T-cell (primary cell): Measurements from ENCODE around the gene NR2F1. TPM values are rescaled to one million over a fixed set of nuclear protein-coding genes. Genes with fewer than 3 reads are reported as not detected.
A peak's percentile ranks its signal among the peaks of the same experiment; 100 is the strongest.

ENCODE experiments used
- ATAC-seq, 4 experiments: fragments of 200-7000 bp in 3 of 4; fragments of 150-1000 bp in 1 of 4; cut with Tn5 transposase; replicated peaks in 1 of 4; 1 replicate in 3 of 4; 2 replicates in 1 of 4; pipeline ENCODE4 v1.10.0; 2021; ENCODE audit warnings: moderate library complexity in 3 of 4, mild to moderate bottlenecking in 2 of 4, moderate number of reproducible peaks in 1 of 4
- CTCF ChIA-PET, 2 donors: fragments of 300-600 bp; sonication (Branson Sonifier 250); formaldehyde crosslinking; loops; one replicate each; lab custom pipeline; 2022; ENCODE audit warnings: antibody characterized with exemption in 2 of 2; lab: Charles Lee
- POLR2A ChIA-PET, 2 donors: fragments of 300-600 bp; sonication (Branson Sonifier 250); formaldehyde crosslinking; loops; one replicate each; lab custom pipeline; 2022; ENCODE audit warnings: antibody characterized with exemption in 2 of 2; lab: Charles Lee
- DNase-seq, 35 experiments: peaks; one replicate each; pipeline versions ENCODE4 v3.0.0 to v3.0.0-alpha.2; 2013 to 2023
- H3K27ac ChIP-seq: one replicate; pipeline ENCODE4 v1.5.1; 2013; ENCODE audit warnings: low read length
- H3K27me3 ChIP-seq, 2 experiments: replicated peaks in 1 of 2; 1 replicate in 1 of 2; 2 replicates in 1 of 2; pipeline versions ENCODE4 v1.6.1 to v1.7.0; 2013; ENCODE audit warnings: low read length in 1 of 2, mixed read lengths in 1 of 2; ENCODE audit not compliant: control insufficient read depth in 2 of 2, insufficient read depth in 2 of 2; ENCODE audit errors: extremely low read depth in 1 of 2
- H3K36me3 ChIP-seq, 2 donors: 1 replicate in 1 of 2; 2 replicates in 1 of 2; pipeline versions ENCODE4 v1.6.1 to v1.7.0; 2013; ENCODE audit warnings: low read length in 1 of 2; ENCODE audit not compliant: control insufficient read depth in 2 of 2, insufficient read depth in 1 of 2; ENCODE audit errors: extremely low read depth in 1 of 2
- H3K4me1 ChIP-seq, 2 experiments: 1 replicate in 1 of 2; 2 replicates in 1 of 2; pipeline versions ENCODE4 v1.6.1 to v1.7.0; 2013; ENCODE audit warnings: low read length in 2 of 2, mixed read lengths in 1 of 2; ENCODE audit not compliant: insufficient read depth in 2 of 2, control insufficient read depth in 1 of 2; ENCODE audit errors: extremely low read depth in 1 of 2
- H3K4me3 ChIP-seq, 2 donors: 1 replicate in 1 of 2; 2 replicates in 1 of 2; pipeline versions ENCODE4 v1.5.1 to v1.7.0; 2013; ENCODE audit warnings: mild to moderate bottlenecking in 2 of 2, low read length in 1 of 2, moderate library complexity in 1 of 2; ENCODE audit not compliant: control insufficient read depth in 1 of 2; ENCODE audit errors: extremely low read depth in 1 of 2
- H3K9me3 ChIP-seq: 2 replicates; pipeline ENCODE4 v1.7.0; 2013
- H3K27ac Mint-ChIP-seq, 2 donors: one replicate each; pipeline ENCODE4 v1.8.0; 2020 to 2021; ENCODE audit warnings: mild to moderate bottlenecking in 2 of 2, mixed read lengths in 2 of 2
- H3K27me3 Mint-ChIP-seq, 2 donors: one replicate each; pipeline ENCODE4 v1.8.0; 2021 to 2022; ENCODE audit warnings: mixed read lengths in 2 of 2
- H3K36me3 Mint-ChIP-seq: one replicate; pipeline ENCODE4 v1.8.0; 2021; ENCODE audit warnings: mixed read lengths
- H3K4me1 Mint-ChIP-seq, 3 donors: one replicate each; pipeline ENCODE4 v1.8.0; 2020 to 2022; ENCODE audit warnings: mixed read lengths in 3 of 3, mild to moderate bottlenecking in 1 of 3
- H3K4me3 Mint-ChIP-seq, 3 donors: one replicate each; pipeline ENCODE4 v1.8.0; 2020 to 2022; ENCODE audit warnings: mild to moderate bottlenecking in 3 of 3, mixed read lengths in 3 of 3, moderate library complexity in 3 of 3
- H3K9me3 Mint-ChIP-seq, 3 donors: one replicate each; pipeline ENCODE4 v1.8.0; 2020 to 2022; ENCODE audit warnings: mixed read lengths in 3 of 3
- WGBS: methylation state at CpG from one replicate; pipeline ENCODE4 v1.1.5; 2013; ENCODE audit warnings: missing lambda C conversion rate; ENCODE audit not compliant: insufficient coverage; 5-methylcytosine and 5-hydroxymethylcytosine counted together
- total RNA-seq, 35 experiments: library from RNA in 6 of 35; stranded (reverse) in 6 of 35; fragments of 120-200 nt in 1 of 35; gene quantifications; one replicate each; pipeline versions ENCODE4 v1.2.1 to v1.2.4 and lab custom pipeline; 2013 to 2026

The NR2F1 gene
- total RNA-seq, 5 donors from 2014 or later (not counting 1 experiment from before 2014, with no cell fraction given), result 0.25 to 0.67 (median 0.33) TPM; not detected in 2

DNA sequence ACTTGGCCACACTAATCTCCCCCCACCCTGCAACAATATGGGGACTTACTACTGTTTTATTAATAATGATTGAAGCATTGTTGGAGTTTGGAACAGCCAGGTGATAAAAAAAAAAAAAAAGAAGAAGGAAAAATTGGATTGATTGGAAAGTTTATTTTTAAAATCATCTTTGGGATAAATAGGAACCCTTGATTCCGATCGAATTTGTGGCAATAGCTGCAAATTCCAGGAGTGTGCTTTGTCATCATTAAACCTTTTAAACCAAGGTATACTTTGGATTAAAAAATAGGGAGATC is 907 bp upstream of the NR2F1 start:
- ChIA-PET POLR2A (interaction anchor here in 1 of 2 donors (0.7 kb wide), 2 partner anchors 9 to 1059 kb away, joined by 4 to 5 read pairs; no protein-coding TSS in a partner anchor), CTCF (interaction anchor here (0.6 to 1.7 kb wide), 9 partner anchors 17 to 1268 kb away, joined by 3 to 11 read pairs (median 5); no protein-coding TSS in a partner anchor)
- Histone ChIP-seq H3K4me3 (no peak overlapping the region), H3K27me3 (peaks cover 19 to 71% of the 10 kb centered on the region in 2 experiments), H3K9me3 (no peaks in the 10 kb centered on the region), H3K27ac (no peak overlapping the region), H3K4me1 (peaks cover 11 to 61% of the 10 kb centered on the region in 2 experiments), H3K36me3 (no peaks in the 10 kb centered on the region)
- Mint-ChIP-seq H3K27me3 (peaks cover 38 to 47% of the 10 kb centered on the region in 2 donors), H3K9me3 (no peaks in the 10 kb centered on the region), H3K4me3 (no peak overlapping the region), H3K27ac (no peak overlapping the region), H3K36me3 (no peaks in the 10 kb centered on the region), H3K4me1 (peaks cover 28 to 35% (median 34%) of the 10 kb centered on the region in 3 donors)
- no CpG with 5 or more reads among the region's 2 CpGs for WGBS
- DNase-seq, result no peak
- no peak for ATAC-seq

DNA sequence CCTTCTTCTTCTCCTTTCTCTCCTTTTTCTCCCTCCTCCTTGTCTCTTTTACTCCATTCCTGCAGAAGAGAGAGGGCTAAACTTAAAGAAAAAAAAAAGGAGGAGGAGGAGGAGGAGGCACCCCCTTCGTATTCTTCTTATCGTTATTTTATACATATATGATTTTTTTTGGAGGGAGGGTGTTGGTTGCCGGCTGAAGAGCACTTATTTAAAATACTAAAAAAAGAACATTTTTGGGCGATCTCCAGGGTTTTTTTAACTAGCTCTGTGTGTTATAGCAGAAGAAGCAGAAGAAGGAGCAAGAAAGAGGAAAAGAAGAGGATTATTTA is 381 bp downstream of the NR2F1 start:
- Mint-ChIP-seq H3K27ac (no peak overlapping the region), H3K4me3 (peak overlapping the region in 2 of 3 donors; percentile 64 to 69), H3K36me3 (no peaks in the 10 kb centered on the region), H3K27me3 (peaks cover 37 to 45% of the 10 kb centered on the region in 2 donors), H3K9me3 (peaks cover 0 to 5% (median 0%) of the 10 kb centered on the region in 3 donors), H3K4me1 (peaks cover 29 to 36% (median 31%) of the 10 kb centered on the region in 3 donors)
- H3K27ac ChIP-seq, result no peak overlapping the region
- ChIA-PET CTCF (interaction anchor here (0.7 to 1.7 kb wide), 6 partner anchors 12 to 325 kb away, joined by 3 to 11 read pairs (median 4); no protein-coding TSS in a partner anchor), POLR2A (no interaction called here)
- H3K27me3 ChIP-seq, result peaks cover 14 to 76% of the 10 kb centered on the region in 2 experiments
- H3K9me3 ChIP-seq, result no peaks in the 10 kb centered on the region
- H3K4me3 ChIP-seq, result no peak overlapping the region
- no peaks in the 10 kb centered on the region for H3K36me3 ChIP-seq
- DNase-seq (no peak), ATAC-seq (no peak)
- no CpG with 5 or more reads among the region's 4 CpGs for WGBS
- peaks cover 11 to 68% of the 10 kb centered on the region in 2 experiments for H3K4me1 ChIP-seq

GRCh38 chr5:93583768-93584595 is 960 bp downstream of the NR2F1 start:
- H3K4me3 ChIP-seq, result peak overlapping the region in 1 of 2 donors; percentile 32
- POLR2A ChIA-PET, result no interaction called here
- no peak overlapping the region for H3K27ac ChIP-seq
- Mint-ChIP-seq H3K27ac (no peak overlapping the region), H3K4me3 (peak overlapping the region in 2 of 3 donors; percentile 64 to 69), H3K36me3 (peaks cover 4% of the 10 kb centered on the region), H3K27me3 (peaks cover 38 to 44% of the 10 kb centered on the region in 2 donors), H3K4me1 (peaks cover 23 to 34% (median 27%) of the 10 kb centered on the region in 3 donors), H3K9me3 (peaks cover 0 to 10% (median 0%) of the 10 kb centered on the region in 3 donors)
- ATAC-seq, result peak; percentile 44 to 52 (median 49)
- DNase-seq, result peak in 4 of 35 experiments; percentile 29 to 57 (median 32)
- peaks cover 11 to 62% of the 10 kb centered on the region in 2 experiments for H3K4me1 ChIP-seq
- peaks cover 16 to 74% of the 10 kb centered on the region in 2 experiments for H3K27me3 ChIP-seq
- CTCF ChIA-PET, result interaction anchor here in 1 of 2 donors (0.6 to 1.3 kb wide), 3 partner anchors 11 to 324 kb away, joined by 3 to 6 read pairs (median 4); no protein-coding TSS in a partner anchor
- no peaks in the 10 kb centered on the region for H3K36me3 ChIP-seq
- 2% methylated on average over 97 of the region's 110 CpGs for WGBS
- H3K9me3 ChIP-seq, result no peaks in the 10 kb centered on the region

- ChIA-PET POLR2A (no interaction called here), CTCF (interaction anchor here in 1 of 2 donors (0.6 kb wide), 1 partner anchor 217 kb away, joined by 4 read pairs; no protein-coding TSS in a partner anchor)
- ATAC-seq, result no peak
- peaks cover 0 to 11% (median 0%) of the 10 kb centered on the region in 3 donors for H3K9me3 Mint-ChIP-seq
- peaks cover 23 to 36% (median 28%) of the 10 kb centered on the region in 3 donors for H3K4me1 Mint-ChIP-seq
- no peak overlapping the region for H3K27ac Mint-ChIP-seq
- under 1% methylated on average over 12 of the region's 48 CpGs for WGBS
- Histone ChIP-seq H3K4me3 (no peak overlapping the region), H3K27ac (no peak overlapping the region), H3K27me3 (peaks cover 19 to 71% of the 10 kb centered on the region in 2 experiments), H3K9me3 (no peaks in the 10 kb centered on the region), H3K36me3 (no peaks in the 10 kb centered on the region), H3K4me1 (peaks cover 11 to 56% of the 10 kb centered on the region in 2 experiments)
- H3K36me3 Mint-ChIP-seq, result peaks cover 7% of the 10 kb centered on the region
- no peak for DNase-seq
- H3K27me3 Mint-ChIP-seq, result peaks cover 44 to 50% of the 10 kb centered on the region in 2 donors
- no peak overlapping the region for H3K4me3 Mint-ChIP-seq
Measured at GRCh38 chr5:93584596-93585040, 1.6 kb downstream of the NR2F1 start.

DNA sequence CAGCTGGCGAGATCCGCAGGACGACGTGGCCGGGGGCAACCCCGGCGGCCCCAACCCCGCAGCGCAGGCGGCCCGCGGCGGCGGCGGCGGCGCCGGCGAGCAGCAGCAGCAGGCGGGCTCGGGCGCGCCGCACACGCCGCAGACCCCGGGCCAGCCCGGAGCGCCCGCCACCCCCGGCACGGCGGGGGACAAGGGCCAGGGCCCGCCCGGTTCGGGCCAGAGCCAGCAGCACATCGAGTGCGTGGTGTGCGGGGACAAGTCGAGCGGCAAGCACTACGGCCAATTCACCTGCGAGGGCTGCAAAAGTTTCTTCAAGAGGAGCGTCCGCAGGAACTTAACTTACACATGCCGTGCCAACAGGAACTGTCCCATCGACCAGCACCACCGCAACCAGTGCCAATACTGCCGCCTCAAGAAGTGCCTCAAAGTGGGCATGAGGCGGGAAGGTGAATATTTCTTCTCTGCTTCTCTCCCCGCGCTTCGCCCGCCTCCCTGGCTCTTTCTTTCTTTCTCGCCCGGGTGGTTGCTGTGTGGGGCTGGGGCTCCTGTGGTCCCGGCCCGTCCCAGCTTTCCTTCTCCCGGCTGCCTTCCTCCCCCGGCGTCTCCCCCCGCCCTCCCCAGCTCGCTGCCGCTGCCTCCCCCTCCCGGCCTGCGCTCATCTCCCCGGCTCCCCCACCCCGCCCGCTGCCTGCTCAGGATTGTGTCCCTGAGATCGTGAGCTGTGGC is 2.2 kb downstream of the NR2F1 start:
- H3K9me3 ChIP-seq, result no peaks in the 10 kb centered on the region
- WGBS, result 3% methylated on average over 48 of the region's 70 CpGs
- H3K27ac ChIP-seq, result no peak overlapping the region
- ChIA-PET POLR2A (interaction anchor here in 1 of 2 donors (0.6 kb wide), 1 partner anchor 524 kb away, joined by 5 read pairs; no protein-coding TSS in a partner anchor), CTCF (interaction anchor here in 1 of 2 donors (0.5 kb wide), 1 partner anchor 1325 kb away, joined by 3 read pairs; no protein-coding TSS in a partner anchor)
- peaks cover 21 to 31% (median 26%) of the 10 kb centered on the region in 3 donors for H3K4me1 Mint-ChIP-seq
- peaks cover 24 to 70% of the 10 kb centered on the region in 2 experiments for H3K27me3 ChIP-seq
- H3K36me3 Mint-ChIP-seq, result peaks cover 7% of the 10 kb centered on the region
- peaks cover 47 to 52% of the 10 kb centered on the region in 2 donors for H3K27me3 Mint-ChIP-seq
- peaks cover 8 to 50% of the 10 kb centered on the region in 2 experiments for H3K4me1 ChIP-seq
- H3K4me3 Mint-ChIP-seq, result peak overlapping the region; percentile 21 to 77 (median 25)
- H3K36me3 ChIP-seq, result no peaks in the 10 kb centered on the region
- peaks cover 0 to 11% (median 0%) of the 10 kb centered on the region in 3 donors for H3K9me3 Mint-ChIP-seq
- ATAC-seq (no peak), DNase-seq (no peak)
- H3K27ac Mint-ChIP-seq, result no peak overlapping the region
- peak overlapping the region in 1 of 2 donors; percentile 29 for H3K4me3 ChIP-seq
